ENCODE measurements around the gene SLC2A4.

- no peak for TF ChIP-seq FOSL2 (IDR thresholded peaks at IDR 0.05)
- no peak for TF ChIP-seq FOSL2 (CRISPR knock-in tag; IDR thresholded peaks at IDR 0.05)
- no peak for TF ChIP-seq MAX (IDR thresholded peaks at IDR 0.05)
- no peak for TF ChIP-seq CTCF (IDR thresholded peaks at IDR 0.05)
- TF ChIP-seq HDAC2 (IDR thresholded peaks at IDR 0.05), result no peak
- TF ChIP-seq RFX5 (IDR thresholded peaks at IDR 0.05), result no peak
- TF ChIP-seq KDM1A (IDR thresholded peaks at IDR 0.05; ENCODE audit: low read depth), result no peak
- no peak for TF ChIP-seq RAD21 (conservative IDR thresholded peaks at IDR 0.05 in 1 of 2, IDR thresholded peaks at IDR 0.05 in 1 of 2)
- TF ChIP-seq POLR2A (IDR thresholded peaks at IDR 0.05; ENCODE audit: low read length), result no peak
- no peak for TF ChIP-seq SMC3 (IDR thresholded peaks at IDR 0.05)
- TF ChIP-seq EP300 (IDR thresholded peaks at IDR 0.05), result no peak
- no peak for TF ChIP-seq JUN (IDR thresholded peaks at IDR 0.05)
- no peak for TF ChIP-seq EHMT2 (IDR thresholded peaks at IDR 0.05; ENCODE audit: low read depth)
Observed at GRCh38 chr17:7232114-7232513, 49.4 kb upstream of the SLC2A4 start.
